Caki2 (cell line): ENCODE measurements around the gene FAM171A2. TPM values are rescaled to one million over a fixed set of nuclear protein-coding genes. Genes with fewer than 3 reads are reported as not detected.
"Not testable (repeated sequence)": the region's sequence is repeated elsewhere in the genome, so short reads cannot be mapped to it uniquely, and the experiment has no call there.

Experiments used
- DNase-seq: peaks from one replicate; pipeline ENCODE4 v3.0.0-alpha.2; 2015; ENCODE audit warnings: low read depth
- in situ Hi-C: cut with HindIII; loops from 2 replicates; pipeline ENCODE4 v1.10.0; 2016; ENCODE audit warnings: low sequenced_read_pairs, low pct_unique_long_range_greater_than_20kb, mixed read lengths
- total RNA-seq: library from RNA; depleted of rRNA; stranded (reverse); fragments of >200 nt; shearing (Covaris generic); gene quantifications from 2 replicates; pipeline ENCODE4 v1.2.3, GENCODE V29; 2014; ENCODE audit warnings: low replicate concordance

FAM171A2 gene
- total RNA-seq, 1 experiment from 2014 or later, result 14.4 TPM

DNA sequence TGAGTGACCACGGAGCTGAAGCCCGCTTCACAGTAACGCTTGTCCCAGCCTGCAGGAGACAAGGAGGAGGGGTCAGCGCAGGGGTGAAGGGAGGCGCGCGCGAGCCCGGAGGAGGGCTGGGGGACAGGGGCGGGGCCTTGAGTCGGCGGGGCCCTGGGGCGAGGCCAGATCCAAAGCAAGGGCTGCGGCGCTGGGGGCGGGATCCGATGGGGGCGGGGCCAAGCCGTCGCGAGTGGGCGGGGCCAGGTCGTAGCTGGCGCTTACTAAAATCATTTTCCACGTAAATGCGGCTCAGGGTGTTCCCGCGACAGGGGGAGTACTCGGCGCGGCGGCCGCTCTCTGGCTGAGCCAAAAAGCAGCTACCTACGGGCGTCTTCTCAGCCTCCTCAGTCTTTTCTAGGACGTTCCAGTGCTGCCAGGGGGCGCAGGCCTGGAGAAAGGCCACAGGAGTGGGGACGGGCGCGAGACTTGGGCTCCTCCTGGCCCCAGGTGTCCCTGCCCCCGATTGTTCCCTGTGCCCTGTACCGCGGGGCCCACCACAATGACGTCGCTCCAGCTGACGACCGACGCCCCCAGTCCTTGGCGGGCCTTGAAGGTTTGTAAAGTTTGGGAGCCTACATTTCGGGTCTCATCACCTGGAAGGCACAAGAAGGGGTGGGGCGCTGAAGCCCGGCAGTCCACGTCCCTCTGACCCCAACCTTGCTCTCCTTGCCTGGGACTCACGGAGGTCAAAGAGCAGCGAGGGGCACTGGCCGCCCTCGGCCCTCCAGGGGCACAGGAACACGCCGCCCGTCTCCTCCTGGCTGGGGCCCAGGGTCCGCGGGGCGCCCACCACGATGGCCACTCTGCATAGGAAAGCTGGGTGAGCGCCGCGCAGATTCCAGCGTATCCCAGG, 21.9 kb upstream of the FAM171A2 start:
- in situ Hi-C loops, result no loop called here
- peak; percentile 66 for DNase-seq

DNA sequence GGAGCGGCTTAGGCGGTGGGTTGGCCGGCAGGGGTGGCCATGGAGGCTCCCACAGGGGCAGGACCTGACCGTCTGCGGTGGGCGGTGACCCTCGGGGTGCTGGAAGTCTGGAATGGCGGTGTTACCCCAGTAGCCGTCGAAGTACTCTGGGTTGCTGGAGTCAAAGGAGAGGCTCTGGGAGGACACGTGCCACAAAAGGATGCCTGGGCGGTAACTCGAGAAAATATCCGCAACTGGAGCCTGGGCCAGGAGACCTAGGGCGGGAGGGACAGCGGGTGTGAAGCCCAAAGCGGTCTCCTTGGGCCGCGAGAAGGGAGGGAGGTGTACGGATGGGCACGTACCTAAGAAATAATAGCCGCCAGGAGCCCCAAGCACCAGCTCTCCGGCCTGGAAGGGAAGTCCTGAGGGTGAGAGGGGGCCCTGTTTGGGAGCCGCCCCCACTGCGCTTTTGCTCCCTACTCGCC, 21.2 kb upstream of the FAM171A2 start:
- no peak for DNase-seq
- in situ Hi-C loops, result no loop called here

DNA sequence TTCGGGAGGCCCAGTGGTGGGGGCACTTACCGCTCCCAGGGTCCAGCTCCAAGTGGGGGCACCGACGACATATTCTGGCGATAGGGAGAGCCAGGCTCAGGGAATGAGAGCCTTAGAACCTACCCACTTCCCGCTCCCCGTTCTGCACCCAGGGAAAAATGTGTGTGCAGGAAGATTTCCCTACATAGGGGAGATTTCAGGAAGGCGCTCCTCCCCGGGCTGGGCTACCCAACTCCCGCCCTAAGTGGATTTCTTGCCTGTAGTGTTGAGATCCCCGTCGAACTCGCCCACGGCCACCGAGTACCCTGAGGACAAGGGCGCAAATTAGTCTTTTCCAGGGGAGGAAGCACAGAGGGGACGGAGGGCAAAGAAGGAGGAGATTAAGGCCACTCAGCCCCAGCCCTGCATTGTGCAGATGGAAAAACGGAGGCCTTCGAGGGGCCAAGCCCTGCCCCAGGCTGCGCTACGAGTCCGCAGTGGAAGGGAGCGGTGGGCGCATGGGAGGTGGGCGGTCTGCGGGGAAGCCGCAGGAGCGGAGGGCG, 20.7 kb upstream of the FAM171A2 start:
- no peak for DNase-seq
- in situ Hi-C loops, result no loop called here

DNA sequence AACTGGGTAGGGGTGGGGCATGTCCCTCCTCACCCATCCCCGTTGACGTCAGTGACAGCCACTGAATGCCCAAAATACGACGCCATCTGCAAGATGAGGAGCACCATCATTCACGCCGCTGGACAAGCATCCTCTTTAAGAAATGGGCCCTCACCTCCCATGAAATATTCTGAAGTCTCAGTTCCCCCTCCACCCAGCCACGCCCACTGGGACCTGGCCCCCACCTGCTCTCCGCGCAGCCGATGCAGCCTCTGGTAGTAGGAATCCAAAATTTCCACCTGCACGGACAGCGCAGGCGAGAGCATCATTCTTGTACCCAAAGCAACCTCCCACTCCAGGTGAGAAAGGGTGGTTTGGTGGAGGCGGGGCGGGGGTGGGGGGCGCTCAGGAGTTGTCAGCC, 20.2 kb upstream of the FAM171A2 start:
- in situ Hi-C loops, result no loop called here
- DNase-seq, result no peak

DNA sequence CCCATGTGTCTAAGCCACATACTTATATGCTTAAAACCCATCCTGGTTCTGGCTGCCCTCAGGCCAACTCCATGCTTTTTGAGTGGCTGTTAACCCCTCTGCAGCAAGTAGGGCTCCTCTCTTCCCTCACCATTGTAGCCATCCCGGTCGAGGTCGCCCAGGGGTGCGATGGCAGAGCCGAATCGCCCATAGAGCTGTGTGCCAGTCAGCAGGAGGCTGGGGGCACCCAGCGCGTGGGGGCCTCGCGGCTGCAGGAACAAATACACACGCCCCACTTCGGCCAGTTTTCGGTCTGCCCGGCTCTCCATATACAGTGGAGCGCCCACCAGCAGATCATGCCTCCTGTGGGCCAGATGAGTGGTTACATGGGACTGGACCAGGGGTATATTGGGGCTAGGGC, 19.7 kb upstream of the FAM171A2 start:
- no peak for DNase-seq
- in situ Hi-C loops, result no loop called here

DNA sequence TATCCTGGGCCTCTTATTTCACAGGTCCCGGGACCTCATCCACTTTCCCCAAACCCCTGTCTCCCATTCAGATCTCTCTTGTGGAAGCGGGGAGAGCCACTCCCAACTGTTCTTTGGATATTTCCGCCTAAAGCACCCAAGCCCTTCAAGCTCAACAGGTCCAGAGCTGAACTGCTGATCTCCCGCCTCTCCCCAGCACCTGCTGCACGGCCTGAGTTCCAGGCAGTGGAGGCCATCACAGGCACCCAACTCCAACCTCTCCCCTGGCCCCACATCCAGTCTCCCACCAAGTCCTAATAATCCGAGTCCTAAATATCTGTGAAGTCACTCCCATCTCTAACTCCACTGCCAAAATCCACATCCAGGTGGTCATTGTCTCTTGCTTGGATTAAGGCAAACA, 19.3 kb upstream of the FAM171A2 start:
- in situ Hi-C loops, result no loop called here
- no peak for DNase-seq

DNA sequence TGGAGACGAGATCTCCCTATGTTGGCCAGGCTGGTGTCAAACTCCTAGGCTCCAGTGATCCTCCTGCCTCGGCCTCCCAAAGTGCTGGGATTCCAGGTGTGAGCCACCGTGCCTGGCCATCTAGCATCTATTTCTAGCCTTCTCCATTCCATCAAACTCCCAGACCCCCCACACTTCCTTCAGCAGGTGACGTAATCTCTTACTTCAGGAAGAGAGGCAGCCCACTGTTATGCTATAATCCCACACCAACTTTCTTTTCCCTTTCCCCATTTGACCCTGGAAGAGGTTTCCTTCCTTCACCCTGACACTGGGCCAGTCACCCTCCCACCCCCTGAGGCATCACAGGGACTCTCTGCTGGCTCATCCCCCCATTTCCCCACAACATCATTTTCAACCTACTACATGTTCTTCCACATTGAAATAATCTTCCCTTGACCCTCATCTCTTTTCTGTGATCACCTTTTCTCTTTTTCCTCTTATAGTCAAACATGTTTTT, 18.2 kb upstream of the FAM171A2 start:
- no peak for DNase-seq
- in situ Hi-C loops, result no loop called here

DNA sequence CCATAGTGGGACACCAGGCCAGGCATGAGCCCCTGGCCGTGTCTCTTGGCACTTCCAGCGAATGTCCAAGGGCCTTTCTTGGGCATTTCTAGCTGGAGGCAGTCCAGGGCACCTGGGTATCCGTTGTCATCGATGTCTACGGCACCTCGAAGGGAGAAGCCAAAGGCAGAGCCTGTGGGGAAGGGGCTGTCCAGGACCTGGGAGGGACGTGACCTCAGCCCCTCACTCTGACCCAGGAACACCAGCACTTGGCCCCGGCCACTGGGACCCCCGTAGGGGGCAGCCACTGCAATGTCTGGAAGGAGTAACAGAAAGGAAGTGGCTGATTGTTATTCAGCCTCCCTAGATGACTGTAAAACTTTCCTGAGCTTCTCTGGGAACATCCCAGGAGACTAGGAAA, 17.1 kb upstream of the FAM171A2 start:
- DNase-seq, result no peak
- in situ Hi-C loops, result no loop called here

DNA sequence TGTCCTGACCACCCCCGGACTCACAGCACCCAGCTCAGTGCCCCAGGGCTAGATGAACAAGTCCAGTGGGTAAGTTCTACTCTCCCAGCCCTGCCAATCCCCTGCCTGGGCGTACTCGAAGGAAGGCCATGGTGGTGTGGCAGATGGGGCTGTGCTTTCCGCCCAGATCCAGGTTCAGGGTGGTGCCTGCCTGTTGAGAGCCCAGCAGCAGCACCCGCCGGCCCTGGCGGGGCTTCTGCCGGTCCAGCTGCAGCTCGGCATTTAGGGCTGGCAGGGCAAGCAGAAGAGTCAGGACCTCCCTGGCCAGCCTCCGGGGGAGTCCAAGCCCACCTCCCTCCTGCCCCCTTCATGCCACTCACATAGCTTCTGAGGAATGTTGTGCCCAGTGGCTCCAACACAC, 16.2 kb upstream of the FAM171A2 start:
- no peak for DNase-seq
- in situ Hi-C loops, result no loop called here

DNA sequence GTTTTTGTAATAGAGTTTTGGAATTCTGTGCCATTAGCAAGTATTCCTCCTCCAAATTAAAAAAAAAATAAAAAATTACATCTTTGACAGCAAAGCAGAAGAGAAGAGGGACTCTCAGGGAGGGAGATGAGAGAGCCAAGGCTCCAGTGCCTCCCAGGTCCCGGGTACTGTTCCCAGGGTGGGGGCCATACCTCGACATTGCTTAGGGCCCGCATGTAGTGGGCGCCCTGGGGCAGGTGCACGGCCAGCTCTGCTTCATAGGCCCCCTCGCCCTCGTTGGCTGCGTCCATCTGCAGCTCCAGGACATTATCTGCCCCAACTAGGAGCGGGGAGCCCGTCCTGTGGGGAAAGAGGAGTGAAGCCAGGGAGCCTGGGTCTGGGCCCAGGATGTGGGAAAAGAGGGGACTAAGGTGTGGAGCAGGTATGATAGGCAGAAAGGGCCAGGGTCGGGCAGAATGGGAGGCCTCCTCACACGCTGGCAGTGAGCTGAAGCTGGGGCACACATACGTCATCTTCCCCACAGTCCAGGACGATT, 14.6 kb upstream of the FAM171A2 start:
- in situ Hi-C loops, result no loop called here
- DNase-seq, result no peak

DNA sequence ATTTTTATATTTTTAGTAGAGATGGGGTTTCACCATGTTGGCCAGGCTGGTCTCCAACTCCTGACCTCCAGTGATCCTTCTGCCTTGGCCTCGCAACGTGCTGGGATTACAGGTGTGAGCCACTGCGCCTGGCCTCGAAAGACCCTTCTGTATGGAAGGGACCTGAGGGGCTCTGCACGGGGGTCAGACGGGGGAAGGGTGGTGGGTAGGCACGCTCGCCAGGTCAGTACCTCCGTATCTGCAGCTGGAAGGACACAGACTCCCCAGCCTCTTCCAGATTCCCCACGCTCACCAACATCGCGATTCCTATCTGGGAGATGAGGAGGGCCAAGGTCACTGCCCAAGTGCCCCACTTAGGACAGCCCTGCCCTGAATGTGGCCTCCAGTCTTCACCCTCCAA, 13.1 kb upstream of the FAM171A2 start:
- no peak for DNase-seq
- in situ Hi-C loops, result no loop called here

DNA sequence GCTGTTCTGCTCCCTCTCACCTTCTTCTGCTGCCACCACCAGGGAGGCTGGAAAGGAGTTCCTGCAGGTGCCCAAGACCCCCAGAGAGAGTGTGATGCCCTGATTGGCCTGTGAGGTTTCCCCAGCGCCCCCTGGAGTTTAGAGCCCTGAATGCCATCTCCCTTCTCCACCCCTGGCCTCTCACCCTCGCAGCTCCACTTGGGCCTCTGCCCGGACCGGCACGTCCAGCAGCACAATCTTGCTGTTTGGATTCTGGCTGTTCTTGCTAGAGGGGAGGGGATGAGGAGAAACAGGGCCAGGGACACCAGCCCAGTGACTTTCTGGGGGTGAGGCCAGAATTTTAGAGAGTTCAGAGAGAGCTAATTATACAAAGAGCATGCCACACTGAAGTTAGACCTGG, 12.5 kb upstream of the FAM171A2 start:
- in situ Hi-C loops, result no loop called here
- no peak for DNase-seq

GRCh38 chr17:44375196-44376017, 11.8 kb upstream of the FAM171A2 start:
- in situ Hi-C loops, result no loop called here
- DNase-seq, result no peak

- in situ Hi-C loops, result no loop called here
- DNase-seq, result no peak
Measured at GRCh38 chr17:44374306-44375195, 10.9 kb upstream of the FAM171A2 start.

GRCh38 chr17:44372036-44372435, 8.4 kb upstream of the FAM171A2 start:
- no peak for DNase-seq
- in situ Hi-C loops, result no loop called here

DNA sequence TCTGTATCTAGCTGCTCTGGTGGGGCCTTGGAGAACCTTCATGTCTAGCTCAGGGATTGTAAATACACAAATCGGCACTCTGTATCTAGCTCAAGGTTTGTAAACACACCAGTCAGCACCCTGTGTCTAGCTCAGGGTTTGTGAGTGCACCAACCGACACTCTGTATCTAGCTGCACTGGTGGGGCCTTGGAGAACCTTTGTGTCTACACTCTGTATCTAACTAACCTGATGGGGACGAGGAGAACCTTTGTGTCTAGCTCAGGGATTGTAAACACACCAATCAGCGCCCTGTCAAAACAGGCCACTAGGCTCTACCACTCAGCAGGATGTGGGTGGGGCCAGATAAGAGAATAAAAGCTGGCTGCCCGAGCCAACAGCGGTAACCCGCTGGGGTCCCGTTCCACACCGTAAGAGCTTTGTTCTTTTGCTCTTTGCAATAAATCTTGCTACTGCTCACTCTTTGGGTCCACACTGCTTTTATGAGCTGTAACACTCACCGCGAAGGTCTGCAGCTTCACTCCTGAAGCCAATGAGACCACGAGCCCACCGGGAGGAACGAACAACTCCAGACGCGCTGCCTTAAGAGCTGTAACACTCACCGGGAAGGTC, 5.9 kb upstream of the FAM171A2 start:
- DNase-seq, in situ Hi-C loops: not testable (repeated sequence)
